HG03378 (cell line): Measurements from ENCODE around the gene SLC39A11.

Experiments used
- ATAC-seq: cut with Tn5 transposase; IDR thresholded peaks from one replicate; pipeline ENCODE4 v1.9.1; 2021; ENCODE audit warnings: mild to moderate bottlenecking, moderate library complexity; ENCODE audit not compliant: unreplicated experiment

Gene SLC39A11

GRCh38 chr17:72677108-72677507 is 415.4 kb downstream of the SLC39A11 start:
- no peak for ATAC-seq

- ATAC-seq = no peak
Observed at GRCh38 chr17:72672729-72673128, 419.8 kb downstream of the SLC39A11 start.

- no peak for ATAC-seq
Observed at GRCh38 chr17:72671016-72671415, 421.5 kb downstream of the SLC39A11 start.

- ATAC-seq = no peak
Observed at GRCh38 chr17:72667096-72668063, 425.1 kb downstream of the SLC39A11 start.

GRCh38 chr17:72665852-72666851 is 426.3 kb downstream of the SLC39A11 start:
- ATAC-seq = no peak

GRCh38 chr17:72662827-72663190 is 429.7 kb downstream of the SLC39A11 start:
- ATAC-seq = no peak

- ATAC-seq = no peak
Observed at GRCh38 chr17:72661945-72662826, 430.3 kb downstream of the SLC39A11 start.

GRCh38 chr17:72661116-72661944 is 431.2 kb downstream of the SLC39A11 start:
- no peak for ATAC-seq

GRCh38 chr17:72660274-72661115 is 432.0 kb downstream of the SLC39A11 start:
- no peak for ATAC-seq

- ATAC-seq = no peak
Observed at GRCh38 chr17:72659811-72660210, 432.7 kb downstream of the SLC39A11 start.

GRCh38 chr17:72658675-72659074 is 433.8 kb downstream of the SLC39A11 start:
- no peak for ATAC-seq

GRCh38 chr17:72657467-72658317 is 434.8 kb downstream of the SLC39A11 start:
- no peak for ATAC-seq

- ATAC-seq = no peak
Observed at GRCh38 chr17:72656130-72656763, 436.2 kb downstream of the SLC39A11 start.

GRCh38 chr17:72654706-72655105 is 437.8 kb downstream of the SLC39A11 start:
- no peak for ATAC-seq

GRCh38 chr17:72651988-72652387 is 440.5 kb downstream of the SLC39A11 start:
- ATAC-seq = no peak

- no peak for ATAC-seq
Observed at GRCh38 chr17:72648702-72649101, 443.8 kb downstream of the SLC39A11 start.

- no peak for ATAC-seq
Observed at GRCh38 chr17:72646176-72646575, 446.3 kb downstream of the SLC39A11 start.
